Adrenal gland (tissue), 5 donors: ENCODE results near the gene PTDSS2.

Source experiments
- CTCF ChIP-seq, 6 experiments: fragments of 450-650 bp in 4 of 6; fragments of 200-600 bp in 2 of 6; sonication (generic) in 1 of 6; IDR thresholded peaks; 1 replicate in 5 of 6; 2 replicates in 1 of 6; pipeline versions ENCODE4 v1.5.1 to v1.8.0; 2016 to 2021; ENCODE audit warnings: antibody characterized with exemption in 6 of 6, mild to moderate bottlenecking in 2 of 6, moderate library complexity in 1 of 6
- POLR2A ChIP-seq, 2 donors: fragments of 450-650 bp; IDR thresholded peaks; one replicate each; pipeline ENCODE4 v1.6.1; 2017; ENCODE audit warnings: antibody characterized with exemption in 2 of 2, mild to moderate bottlenecking in 2 of 2, moderate library complexity in 1 of 2
- donor health status: DM: no; HTN: no; CAD: no.

GRCh38 chr11:529728-530411 lies 79.8 kb downstream of the PTDSS2 start:
- TF ChIP-seq CTCF (IDR thresholded peaks at IDR 0.05): no peak
- no peak for TF ChIP-seq POLR2A (IDR thresholded peaks at IDR 0.05)
